ENCODE measurements around the gene TBC1D2.

GRCh38 chr9:98214811-98215210 is 40.6 kb downstream of the TBC1D2 start:
- no peak for TF ChIP-seq FOXP2 (optimal IDR thresholded peaks at IDR 0.05; ENCODE audit: control extremely low read depth, extremely low read length, insufficient read depth)
- no peak for TF ChIP-seq EZH2 (IDR thresholded peaks at IDR 0.05)
- no peak for TF ChIP-seq POLR2AphosphoS5 (IDR thresholded peaks at IDR 0.05; ENCODE audit: borderline replicate concordance, low read depth, low read length)

Measured in SK-N-MC (cell line).